ENCODE data around the gene KRT6B. TPM values are rescaled to one million over a fixed set of nuclear protein-coding genes. Genes with fewer than 3 reads are reported as not detected.

KRT6B gene
- total RNA-seq, 3 donors from 2014 or later (not counting 1 experiment from before 2014, with no cell fraction given): not detected

DNA sequence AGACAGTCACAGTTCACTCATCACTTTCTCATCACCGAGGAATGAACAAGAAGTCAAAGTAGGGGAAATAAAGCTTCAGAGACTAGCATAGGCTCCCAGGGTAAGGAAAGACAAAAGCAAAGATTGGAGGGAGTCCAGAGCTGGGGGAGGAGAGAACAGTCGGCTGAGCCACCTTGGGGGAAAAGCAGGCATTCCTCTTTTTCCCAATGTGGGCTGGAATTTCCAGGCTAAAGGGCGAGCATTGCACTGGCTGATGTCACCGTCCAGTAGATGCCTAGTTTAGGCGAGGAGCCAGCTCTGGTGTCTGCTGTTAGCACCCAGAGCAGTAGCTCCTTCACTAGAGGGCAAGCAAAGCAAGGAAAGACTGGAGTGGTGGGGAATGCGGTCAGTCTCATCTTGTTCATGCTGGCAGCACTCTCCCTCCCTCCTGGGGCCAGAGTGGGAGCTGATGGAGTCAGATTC lies 9.3 kb downstream of the KRT6B start:
- Histone ChIP-seq H3K27ac (ENCODE audit: low read length) (no peak overlapping the region), H3K4me3 (ENCODE audit: low read length) (no peak overlapping the region), H3K9me3 (ENCODE audit: control insufficient read depth, insufficient read depth, low read length) (no peaks in the 10 kb centered on the region), H3K27me3 (ENCODE audit: control insufficient read depth, insufficient read depth, low read length) (peaks cover 3% of the 10 kb centered on the region), H3K4me1 (ENCODE audit: control insufficient read depth, insufficient read depth, low read length) (no peaks in the 10 kb centered on the region), H3K36me3 (ENCODE audit: control insufficient read depth, insufficient read depth, low read length) (no peaks in the 10 kb centered on the region)
- ATAC-seq: no peak
- Mint-ChIP-seq H3K9me3 (no peaks in the 10 kb centered on the region), H3K4me1 (peaks cover 11 to 15% of the 10 kb centered on the region in 2 donors), H3K27me3 (ENCODE audit: low read depth in 2 of 2) (peaks cover 20 to 22% of the 10 kb centered on the region in 2 donors), H3K27ac (no peak overlapping the region), H3K4me3 (no peak overlapping the region), H3K36me3 (no peaks in the 10 kb centered on the region)
- 43% methylated on average over 5 of the region's 6 CpGs for WGBS (ENCODE audit: insufficient coverage)
- intact Hi-C loops (cut with micrococcal nuclease): no loop called here
- TF ChIP-seq CTCF (IDR thresholded peaks at IDR 0.05): no peak
- no peak for DNase-seq

GRCh38 chr12:52441320-52441911 lies 10.5 kb downstream of the KRT6B start:
- no peak for TF ChIP-seq CTCF (IDR thresholded peaks at IDR 0.05)
- no peaks in the 10 kb centered on the region for H3K9me3 ChIP-seq (ENCODE audit: control insufficient read depth, insufficient read depth, low read length)
- WGBS (ENCODE audit: insufficient coverage): 74% methylated on average over 9 of the region's 9 CpGs
- Mint-ChIP-seq H3K4me3 (no peak overlapping the region), H3K36me3 (no peaks in the 10 kb centered on the region), H3K27me3 (ENCODE audit: low read depth in 2 of 2) (peaks cover 30 to 31% of the 10 kb centered on the region in 2 donors), H3K27ac (no peak overlapping the region), H3K9me3 (no peaks in the 10 kb centered on the region), H3K4me1 (peaks cover 4 to 5% of the 10 kb centered on the region in 2 donors)
- H3K4me1 ChIP-seq (ENCODE audit: control insufficient read depth, insufficient read depth, low read length): no peaks in the 10 kb centered on the region
- no peak for ATAC-seq
- DNase-seq: no peak
- intact Hi-C loops (cut with micrococcal nuclease): no loop called here
- peaks cover 3% of the 10 kb centered on the region for H3K27me3 ChIP-seq (ENCODE audit: control insufficient read depth, insufficient read depth, low read length)
- H3K36me3 ChIP-seq (ENCODE audit: control insufficient read depth, insufficient read depth, low read length): no peaks in the 10 kb centered on the region
- no peak overlapping the region for H3K4me3 ChIP-seq (ENCODE audit: low read length)
- no peak overlapping the region for H3K27ac ChIP-seq (ENCODE audit: low read length)

DNA sequence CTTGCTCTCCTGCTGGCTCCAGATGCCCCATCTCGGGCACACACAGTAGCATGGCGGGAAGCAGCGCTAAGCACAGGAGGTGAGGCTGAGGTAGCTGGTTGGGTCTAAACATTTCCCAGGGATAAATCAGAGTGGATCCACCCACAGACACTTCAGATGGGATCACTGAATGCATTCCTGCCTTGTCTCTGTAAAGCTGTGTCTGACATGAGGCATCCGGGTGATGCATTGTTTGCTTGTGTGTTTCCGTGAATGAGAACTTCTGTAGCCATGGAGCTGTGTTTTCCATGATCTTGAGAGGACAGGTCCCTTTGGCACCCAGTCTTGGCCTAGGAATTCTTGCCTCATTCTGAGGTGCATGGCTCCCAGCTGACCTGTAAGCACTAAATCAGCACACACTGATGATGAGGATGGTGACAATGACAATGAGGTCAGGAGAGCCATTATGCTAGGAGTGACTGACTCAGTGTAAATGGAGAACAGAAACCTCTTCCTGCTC lies 11.1 kb downstream of the KRT6B start:
- DNase-seq (no peak), ATAC-seq (no peak)
- no peak for TF ChIP-seq CTCF (IDR thresholded peaks at IDR 0.05)
- H3K4me3 Mint-ChIP-seq: no peak overlapping the region
- peaks cover 3% of the 10 kb centered on the region for H3K27me3 ChIP-seq (ENCODE audit: control insufficient read depth, insufficient read depth, low read length)
- no peaks in the 10 kb centered on the region for H3K9me3 Mint-ChIP-seq
- intact Hi-C loops (cut with micrococcal nuclease): no loop called here
- no peak overlapping the region for H3K27ac Mint-ChIP-seq
- H3K4me3 ChIP-seq (ENCODE audit: low read length): no peak overlapping the region
- H3K4me1 Mint-ChIP-seq: no peaks in the 10 kb centered on the region
- no peaks in the 10 kb centered on the region for H3K4me1 ChIP-seq (ENCODE audit: control insufficient read depth, insufficient read depth, low read length)
- WGBS (ENCODE audit: insufficient coverage): 93% methylated on average over 5 of the region's 5 CpGs
- peaks cover 29 to 32% of the 10 kb centered on the region in 2 donors for H3K27me3 Mint-ChIP-seq (ENCODE audit: low read depth in 2 of 2)
- no peak overlapping the region for H3K27ac ChIP-seq (ENCODE audit: low read length)
- no peaks in the 10 kb centered on the region for H3K9me3 ChIP-seq (ENCODE audit: control insufficient read depth, insufficient read depth, low read length)
- no peaks in the 10 kb centered on the region for H3K36me3 ChIP-seq (ENCODE audit: control insufficient read depth, insufficient read depth, low read length)
- no peaks in the 10 kb centered on the region for H3K36me3 Mint-ChIP-seq

- no peak overlapping the region for H3K27ac ChIP-seq (ENCODE audit: low read length)
- no peak for ATAC-seq
- TF ChIP-seq CTCF (IDR thresholded peaks at IDR 0.05): no peak
- Mint-ChIP-seq H3K27ac (no peak overlapping the region), H3K27me3 (ENCODE audit: low read depth in 2 of 2) (peaks cover 33 to 38% of the 10 kb centered on the region in 2 donors), H3K9me3 (no peaks in the 10 kb centered on the region), H3K4me3 (no peak overlapping the region), H3K4me1 (no peaks in the 10 kb centered on the region), H3K36me3 (no peaks in the 10 kb centered on the region)
- H3K9me3 ChIP-seq (ENCODE audit: control insufficient read depth, insufficient read depth, low read length): no peaks in the 10 kb centered on the region
- intact Hi-C loops (cut with micrococcal nuclease): no loop called here
- H3K4me3 ChIP-seq (ENCODE audit: low read length): no peak overlapping the region
- H3K36me3 ChIP-seq (ENCODE audit: control insufficient read depth, insufficient read depth, low read length): no peaks in the 10 kb centered on the region
- DNase-seq: no peak
- no peaks in the 10 kb centered on the region for H3K4me1 ChIP-seq (ENCODE audit: control insufficient read depth, insufficient read depth, low read length)
- peaks cover 3% of the 10 kb centered on the region for H3K27me3 ChIP-seq (ENCODE audit: control insufficient read depth, insufficient read depth, low read length)
- WGBS (ENCODE audit: insufficient coverage): 50% methylated on average over 2 of the region's 2 CpGs
Observed at GRCh38 chr12:52439845-52440244, 12.1 kb downstream of the KRT6B start.
